WTC11 (cell line): Measurements from ENCODE around the gene MRPS11.

Source experiments
- ATF2 ChIP-seq: sonication (generic); formaldehyde crosslinking; IDR thresholded peaks from 2 replicates; pipeline ENCODE4 v1.8.1; 2022; ENCODE audit warnings: low read depth, missing genetic modification reagents, borderline replicate concordance
- CBFB ChIP-seq: sonication (generic); formaldehyde crosslinking; IDR thresholded peaks from 2 replicates; pipeline ENCODE4 v1.8.1; 2022; ENCODE audit warnings: mild to moderate bottlenecking, low read depth, missing genetic modification reagents
- CTCF ChIP-seq: fragments of 200-600 bp; IDR thresholded peaks from 2 replicates; pipeline ENCODE4 v1.8.0; 2022; ENCODE audit warnings: antibody characterized with exemption
- ESRRA ChIP-seq: sonication (generic); formaldehyde crosslinking; IDR thresholded peaks from 2 replicates; pipeline ENCODE4 v1.8.1; 2022; ENCODE audit warnings: mild to moderate bottlenecking, missing genetic modification reagents, borderline replicate concordance
- NR1H2 ChIP-seq: sonication (generic); formaldehyde crosslinking; IDR thresholded peaks from 2 replicates; pipeline ENCODE4 v1.9.0; 2021; ENCODE audit warnings: mild to moderate bottlenecking, moderate library complexity, missing genetic modification reagents
- PREB ChIP-seq: sonication (generic); formaldehyde crosslinking; IDR thresholded peaks from 2 replicates; pipeline ENCODE4 v1.8.1; 2022; ENCODE audit warnings: mild to moderate bottlenecking, missing genetic modification reagents, moderate library complexity, borderline replicate concordance
- RELA ChIP-seq: sonication (generic); formaldehyde crosslinking; IDR thresholded peaks from 2 replicates; pipeline ENCODE4 v1.8.1; 2022; ENCODE audit warnings: missing genetic modification reagents, mild to moderate bottlenecking, borderline replicate concordance
- ZBTB21 ChIP-seq: sonication (generic); formaldehyde crosslinking; IDR thresholded peaks from 2 replicates; pipeline ENCODE4 v1.8.1; 2023; ENCODE audit warnings: mild to moderate bottlenecking, missing genetic modification reagents, borderline replicate concordance

- TF ChIP-seq RELA (CRISPR knock-in tag) (no peak), NR1H2 (CRISPR knock-in tag) (no peak), CBFB (no peak), PREB (CRISPR knock-in tag) (no peak), ZBTB21 (CRISPR knock-in tag) (no peak), CTCF (no peak), ESRRA (CRISPR knock-in tag) (no peak), ATF2 (CRISPR knock-in tag) (no peak)
These were observed 19.8 kb upstream of the MRPS11 start for GRCh38 chr15:88447741-88448140.
